GM10847 (cell line): ENCODE measurements around the gene GPX8.

Experiments used
- POLR2A ChIP-seq: IDR thresholded peaks from 2 replicates; pipeline ENCODE4 v1.6.1; 2011; ENCODE audit not compliant: insufficient read length; ENCODE audit errors: extremely low read depth

Gene GPX8

DNA sequence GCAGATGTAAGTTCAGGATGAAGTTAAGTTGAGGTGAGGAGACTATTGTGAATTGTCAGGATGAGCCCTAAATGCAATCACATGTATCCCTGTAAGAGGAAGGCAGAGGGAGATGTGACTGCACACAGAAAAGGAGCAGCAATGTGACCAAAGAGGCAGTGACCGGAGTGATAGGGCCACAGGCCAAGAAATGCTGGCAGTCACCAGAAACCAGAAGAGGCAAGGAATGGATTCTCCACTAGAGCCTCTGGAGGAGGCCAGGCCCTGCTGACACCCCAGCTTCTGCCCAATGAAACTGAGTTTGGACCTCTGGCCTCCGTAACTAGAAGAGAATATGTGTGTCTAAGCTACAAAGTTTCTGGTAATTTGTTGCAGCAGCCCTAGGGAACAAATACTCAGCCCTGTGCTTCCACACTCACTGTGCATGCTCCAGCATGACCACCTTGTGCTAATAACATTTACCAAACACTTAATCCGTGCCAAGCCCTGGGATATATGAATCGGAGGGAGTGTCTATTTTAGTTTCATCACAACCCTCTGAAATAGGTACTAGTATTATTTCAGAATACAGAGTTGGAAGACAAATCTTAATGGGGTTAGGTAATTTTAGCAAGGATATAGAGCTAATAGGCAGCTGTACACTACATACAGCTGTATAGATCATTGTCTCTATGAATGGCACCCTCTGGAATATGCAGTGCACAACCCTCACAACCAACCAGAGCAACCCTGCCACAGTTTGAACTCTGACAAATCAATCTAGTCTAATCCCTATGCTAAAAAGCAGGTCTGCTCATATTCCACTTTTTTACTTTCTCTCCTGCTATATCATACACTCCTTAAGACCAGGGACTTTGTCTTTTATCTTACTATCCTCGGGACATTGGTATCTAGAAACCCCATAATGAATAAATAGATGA is 7.8 kb upstream of the GPX8 start:
- TF ChIP-seq POLR2A: no peak

DNA sequence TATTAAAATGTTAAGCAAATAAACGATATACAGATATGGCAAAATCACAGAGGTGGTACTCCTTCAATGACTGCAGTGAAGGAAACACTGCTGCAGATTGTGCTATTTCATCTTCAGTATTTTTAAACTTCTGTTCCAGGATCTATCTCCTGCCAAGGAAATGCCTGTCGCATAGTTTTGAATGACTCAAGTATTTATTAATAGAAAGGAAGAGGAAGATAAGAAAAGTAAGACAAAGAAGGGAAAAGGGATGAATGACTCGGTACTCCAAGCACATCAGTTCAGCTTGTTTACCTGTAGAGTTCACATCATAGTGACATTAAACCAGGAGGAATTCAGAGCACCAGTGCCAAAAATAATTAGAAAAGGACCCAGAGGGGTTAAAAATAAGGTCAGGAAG is 5.1 kb upstream of the GPX8 start:
- no peak for TF ChIP-seq POLR2A

DNA sequence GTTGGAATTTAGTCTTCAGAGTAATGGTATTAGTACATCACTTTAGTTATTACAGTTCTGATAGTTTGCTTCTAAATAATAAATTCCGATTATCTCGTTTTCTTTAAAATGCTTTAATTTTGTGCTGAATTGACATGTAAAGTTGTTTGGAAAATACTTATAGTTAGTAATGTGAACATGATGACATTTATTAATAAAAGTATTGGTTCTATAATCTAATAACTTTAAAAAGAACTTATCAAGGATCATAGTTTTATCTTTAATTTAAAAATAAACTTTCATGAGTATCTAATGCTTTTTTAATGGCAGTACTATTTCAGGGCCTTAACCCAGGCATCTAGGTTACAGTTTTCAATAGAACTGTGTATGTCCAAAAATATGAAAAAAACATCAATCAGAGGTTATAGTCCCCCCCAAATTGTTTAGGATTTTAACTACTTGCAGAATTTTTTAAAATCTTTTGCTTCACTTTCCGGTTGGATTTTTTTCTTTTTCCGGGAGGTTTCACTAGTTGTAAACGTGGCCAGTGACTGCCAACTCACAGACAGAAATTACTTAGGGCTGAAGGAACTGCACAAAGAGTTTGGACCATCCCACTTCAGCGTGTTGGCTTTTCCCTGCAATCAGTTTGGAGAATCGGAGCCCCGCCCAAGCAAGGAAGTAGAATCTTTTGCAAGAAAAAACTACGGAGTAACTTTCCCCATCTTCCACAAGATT is 680 bp downstream of the GPX8 start:
- no peak for TF ChIP-seq POLR2A

DNA sequence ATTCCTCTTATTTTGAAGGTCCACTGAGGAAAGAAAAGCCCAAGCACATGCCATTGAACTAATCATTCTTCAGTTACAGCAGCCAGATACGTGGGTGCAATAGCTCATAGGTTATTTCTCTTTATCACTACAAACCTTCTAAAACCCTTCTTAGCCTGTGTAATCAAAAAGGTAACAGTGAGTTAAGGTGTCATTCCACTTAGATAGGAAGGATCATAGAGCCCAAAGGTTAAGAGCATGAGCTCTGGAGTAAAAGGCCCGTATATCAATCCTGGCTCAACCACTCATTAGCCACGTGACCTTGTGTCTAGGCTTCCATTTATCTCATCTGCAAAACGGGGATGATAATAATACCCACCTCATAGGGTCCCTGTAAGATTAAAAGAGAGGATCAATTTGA is 2.7 kb downstream of the GPX8 start:
- no peak for TF ChIP-seq POLR2A

DNA sequence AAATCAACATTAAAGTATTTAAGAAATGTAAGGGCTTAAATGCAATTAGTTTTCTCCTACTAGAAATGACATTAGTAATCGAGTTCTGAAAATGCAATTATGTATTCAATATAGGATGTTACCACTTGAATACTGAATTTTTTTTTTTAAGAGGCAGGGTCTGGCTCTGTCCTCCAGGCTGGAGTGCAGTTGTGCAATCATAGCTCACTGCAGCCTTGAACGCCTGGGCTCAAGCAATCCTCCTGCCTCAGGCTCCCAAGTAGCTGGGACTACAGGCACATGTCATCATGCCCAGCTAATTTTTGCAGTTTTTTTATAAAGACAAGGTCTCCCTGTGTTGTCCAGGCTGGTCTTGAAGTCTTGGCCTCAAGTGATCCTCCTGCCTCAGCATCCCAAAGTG is 11.5 kb downstream of the GPX8 start:
- TF ChIP-seq POLR2A: no peak

DNA sequence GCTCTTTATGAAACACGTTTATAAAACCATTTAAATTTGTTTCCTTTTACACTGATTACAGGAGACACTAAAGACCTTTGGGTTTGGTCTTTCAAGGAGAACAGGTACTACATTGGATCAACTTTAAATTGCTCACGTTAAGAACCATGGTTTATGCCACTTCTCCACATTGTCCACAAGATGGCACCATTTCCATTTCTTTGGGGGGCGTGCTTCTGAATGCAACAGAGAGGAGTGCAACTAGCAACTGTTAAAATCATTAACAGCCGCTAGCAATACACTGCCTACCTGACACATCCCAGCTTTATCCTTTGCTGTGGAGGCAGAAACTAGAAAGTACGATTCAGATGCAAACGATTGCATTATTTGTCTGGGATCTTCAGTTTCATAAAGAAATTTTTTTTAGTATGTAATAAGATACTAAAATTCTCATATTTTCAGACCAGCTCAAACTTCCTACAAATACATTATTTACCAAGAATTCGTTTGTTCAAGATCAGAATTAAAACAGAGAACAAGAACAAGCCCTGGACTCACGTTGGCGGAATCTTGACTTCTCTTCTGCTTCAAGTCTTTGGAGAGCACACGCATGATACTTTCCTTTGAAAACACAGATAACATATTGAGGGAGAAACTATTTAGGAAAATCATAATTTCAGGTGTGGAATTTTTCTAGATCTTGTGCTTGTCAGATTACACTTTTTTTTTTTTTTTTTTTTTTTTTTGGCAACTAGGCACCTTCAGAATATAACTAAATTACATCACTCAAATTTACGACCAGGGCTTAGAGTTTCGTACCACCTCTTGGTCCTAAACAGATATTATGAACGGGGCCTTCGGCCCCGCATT is 12.3 kb downstream of the GPX8 start:
- no peak for TF ChIP-seq POLR2A

DNA sequence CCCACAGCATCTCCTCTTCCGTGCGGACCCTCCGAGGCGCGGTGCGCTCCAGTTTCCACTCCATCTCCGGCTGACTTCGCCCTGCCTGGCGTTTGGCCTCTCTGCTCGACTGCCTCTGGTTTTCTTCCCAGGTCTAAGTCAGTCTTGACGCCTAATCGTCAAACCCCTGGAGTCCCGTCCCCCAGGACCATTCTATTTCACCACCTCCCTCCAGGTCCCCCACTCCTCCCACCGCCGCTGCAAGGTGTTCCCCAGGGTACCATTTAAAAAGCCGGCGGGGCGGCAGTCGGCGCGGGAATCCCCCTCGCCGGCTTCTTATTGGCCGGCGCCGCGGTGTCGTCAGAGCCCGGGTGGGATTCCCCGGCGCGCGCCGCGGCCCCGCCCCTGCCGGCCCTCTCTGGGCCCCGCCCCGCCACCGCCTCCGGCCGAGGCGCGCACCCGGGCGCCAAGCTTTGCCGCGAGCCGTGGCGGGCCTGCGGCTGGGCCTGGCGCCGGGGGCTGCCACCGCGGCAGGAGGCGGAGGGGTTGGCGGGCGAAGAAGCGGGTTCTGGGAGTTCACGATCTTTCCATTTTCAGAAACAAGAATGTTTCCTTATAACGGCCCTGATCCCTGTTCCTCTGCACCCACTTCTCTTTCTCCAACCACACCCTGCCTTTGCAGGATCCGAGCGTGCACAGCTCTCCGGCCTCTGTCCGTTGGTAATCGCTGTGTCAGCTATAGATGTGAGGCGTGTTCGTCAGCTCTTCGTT is 13.1 kb downstream of the GPX8 start, which contains the start of gene CDC20B:
Gene CDC20B (minus strand): TSS at position 241 of the 750 bp plus-strand sequence. CDS start 177 bp downstream, at position 64.
- TF ChIP-seq POLR2A: no peak

DNA sequence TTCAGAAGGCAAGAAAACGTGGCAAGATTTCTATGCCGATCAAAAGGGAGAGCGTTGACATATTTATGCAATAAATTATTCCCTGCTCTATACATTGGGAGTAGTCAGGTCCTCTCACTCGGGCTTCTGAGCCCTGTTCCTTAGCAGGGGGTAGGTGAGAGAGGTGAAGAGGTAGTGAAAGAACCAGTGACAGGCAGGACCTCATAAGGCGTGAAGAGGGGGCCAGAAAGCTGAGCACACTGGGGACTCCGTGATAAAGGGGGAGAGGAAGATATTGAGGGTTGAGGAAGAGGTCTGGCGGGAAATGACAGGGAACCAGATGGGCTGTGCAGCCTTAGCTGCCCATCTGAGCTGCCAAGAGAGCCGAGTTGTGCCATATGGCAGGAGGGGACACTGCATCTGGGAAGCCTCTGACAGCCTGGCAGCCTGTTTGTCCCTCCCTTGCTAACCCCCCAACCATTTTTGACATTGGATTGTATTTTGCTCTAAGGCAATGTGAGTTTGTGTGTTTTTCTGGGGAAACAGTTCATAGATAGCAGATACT is 13.8 kb downstream of the GPX8 start:
- no peak for TF ChIP-seq POLR2A

DNA sequence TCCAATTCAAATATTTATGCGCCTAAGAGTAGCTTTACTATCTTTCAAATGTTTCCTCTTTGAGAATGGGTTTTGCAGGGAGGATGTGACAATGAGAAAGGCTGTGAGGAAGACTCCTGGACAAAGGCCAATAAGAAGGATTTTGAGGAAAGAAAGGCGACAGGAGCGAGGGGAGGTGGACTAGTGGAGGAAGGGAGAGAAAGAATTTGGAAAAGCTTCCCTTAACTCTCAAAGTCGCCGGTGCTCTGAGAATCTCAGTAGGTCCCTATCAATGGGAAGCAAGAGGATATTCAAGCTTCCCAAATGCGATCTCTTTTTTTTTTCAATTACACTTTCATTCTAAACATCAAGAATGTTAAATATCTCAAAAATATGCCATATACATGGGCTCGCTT is 15.8 kb downstream of the GPX8 start:
- no peak for TF ChIP-seq POLR2A

DNA sequence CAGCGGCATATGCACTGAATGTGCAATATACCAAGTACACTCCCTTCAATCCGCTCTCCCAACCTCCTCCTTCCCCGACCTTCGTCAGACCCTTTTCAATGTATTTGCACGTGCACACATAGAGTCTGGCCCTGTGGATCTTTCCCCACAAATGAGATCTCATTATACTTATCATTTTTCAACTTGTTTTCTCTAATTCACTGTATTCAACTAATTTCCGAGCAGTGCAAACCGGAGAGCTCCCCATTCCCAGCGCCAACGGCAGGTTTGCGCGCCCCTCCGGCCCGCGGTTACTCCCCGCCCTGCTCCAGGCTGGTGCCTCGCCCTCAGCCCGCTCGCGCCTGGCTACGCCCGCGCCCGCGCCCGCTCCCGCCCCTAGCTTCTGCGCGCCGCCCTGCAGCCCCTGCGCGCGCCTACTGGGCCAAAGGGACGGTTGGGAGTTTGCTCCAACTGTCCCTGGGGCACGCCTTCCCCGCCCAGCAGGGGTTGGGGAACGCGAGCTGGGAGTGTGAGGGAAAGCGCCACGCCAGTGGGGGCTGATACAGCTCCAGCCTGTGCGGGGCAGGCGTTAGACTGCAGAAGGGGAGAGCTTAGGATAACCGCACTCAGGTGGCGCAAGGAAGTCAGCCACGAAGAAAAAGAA is 16.3 kb downstream of the GPX8 start:
- TF ChIP-seq POLR2A: no peak

DNA sequence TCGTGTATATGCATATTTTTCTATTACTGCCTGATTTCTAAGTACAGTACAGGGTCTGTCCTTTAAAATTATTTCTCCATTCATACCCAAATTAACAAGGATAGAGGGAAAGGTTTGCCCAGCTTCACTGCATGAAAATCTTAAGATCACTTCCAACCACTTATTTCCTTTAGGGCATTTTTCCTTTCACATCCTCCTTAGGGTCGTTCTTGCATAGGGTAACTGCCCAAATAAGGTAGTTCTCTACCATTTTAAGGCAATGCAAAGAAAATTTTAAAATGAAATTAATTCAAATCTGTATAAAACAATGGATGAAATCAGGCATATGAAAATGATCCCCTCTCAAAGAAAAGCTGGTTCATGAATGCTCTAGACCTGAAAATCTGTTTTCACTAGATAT is 17.1 kb downstream of the GPX8 start:
- no peak for TF ChIP-seq POLR2A

DNA sequence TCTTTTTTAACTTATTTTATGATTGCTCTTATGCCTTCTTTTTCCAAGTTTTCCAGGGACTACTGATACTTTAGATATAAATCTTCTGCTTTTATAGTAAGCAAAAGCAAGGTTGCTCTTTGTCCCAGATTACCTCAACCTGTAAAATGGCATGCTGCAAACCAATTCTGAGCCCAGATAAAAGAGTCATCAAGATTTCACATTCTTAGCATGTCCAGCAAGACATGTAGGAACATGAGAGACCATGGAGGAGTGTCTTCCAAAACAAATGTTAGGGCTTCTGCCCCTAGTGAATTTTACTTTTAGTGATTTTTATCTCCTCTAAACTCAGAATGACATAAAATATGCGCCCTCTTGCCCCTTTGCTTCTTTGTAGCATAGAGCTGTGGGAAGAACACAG is 20.0 kb downstream of the GPX8 start:
- TF ChIP-seq POLR2A: no peak

DNA sequence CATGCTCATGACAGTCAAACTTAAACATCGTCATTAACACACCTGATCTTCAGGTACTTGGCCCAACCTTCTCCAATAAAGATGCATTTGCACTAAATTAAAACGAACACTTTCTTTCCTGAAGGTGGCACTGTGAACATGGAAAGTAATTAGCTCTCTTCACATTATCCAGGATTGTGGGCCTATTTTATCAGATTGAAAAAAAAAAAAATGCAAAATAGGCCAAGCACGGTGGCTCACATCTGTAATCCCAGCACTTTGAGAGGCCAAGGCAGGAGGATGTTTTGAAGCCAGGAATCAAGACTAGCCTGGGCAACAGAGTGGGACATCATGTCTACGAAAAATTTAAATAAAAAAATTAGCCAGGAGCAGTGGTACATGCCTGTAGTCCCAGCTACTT is 27.4 kb downstream of the GPX8 start:
- no peak for TF ChIP-seq POLR2A
